Retinal pigment epithelial cell (primary cell): ENCODE data around the gene WIPF1.

Source experiments
- DNase-seq: peaks from one replicate; pipeline ENCODE4 v3.0.0-alpha.2; 2010; ENCODE audit warnings: low read depth
- H3K4me3 ChIP-seq: 2 replicates; pipeline ENCODE4 v1.5.1; 2011; ENCODE audit warnings: mild to moderate bottlenecking, low read length, control low read depth, moderate library complexity
- CTCF ChIP-seq: conservative IDR thresholded peaks from 2 replicates; pipeline ENCODE4 v1.5.1; 2011; ENCODE audit warnings: low read depth, low read length, control low read depth, inconsistent platforms

WIPF1 gene

GRCh38 chr2:174593041-174593440 lies 4.6 kb downstream of the WIPF1 start:
- H3K4me3 ChIP-seq: no peak overlapping the region
- no peak for TF ChIP-seq CTCF
- DNase-seq: no peak

- DNase-seq: no peak
- TF ChIP-seq CTCF: no peak
- H3K4me3 ChIP-seq: no peak overlapping the region
These were observed 5.9 kb downstream of the WIPF1 start for GRCh38 chr2:174591740-174592139.

- no peak for DNase-seq
- no peak for TF ChIP-seq CTCF
- H3K4me3 ChIP-seq: no peak overlapping the region
These were observed 6.5 kb downstream of the WIPF1 start for GRCh38 chr2:174590928-174591648.

- no peak for DNase-seq
- H3K4me3 ChIP-seq: no peak overlapping the region
- TF ChIP-seq CTCF: no peak
These were observed 7.3 kb downstream of the WIPF1 start for GRCh38 chr2:174590346-174590745.

GRCh38 chr2:174589334-174589733 lies 8.3 kb downstream of the WIPF1 start:
- no peak for TF ChIP-seq CTCF
- no peak overlapping the region for H3K4me3 ChIP-seq
- no peak for DNase-seq

GRCh38 chr2:174588463-174588862 lies 9.1 kb downstream of the WIPF1 start:
- H3K4me3 ChIP-seq: no peak overlapping the region
- no peak for DNase-seq
- no peak for TF ChIP-seq CTCF

- TF ChIP-seq CTCF: no peak
- no peak for DNase-seq
- H3K4me3 ChIP-seq: no peak overlapping the region
These were observed 10.0 kb downstream of the WIPF1 start for GRCh38 chr2:174587579-174587978.
